Measurements from ENCODE around the gene JCAD. TPM values are rescaled to one million over a fixed set of nuclear protein-coding genes. Genes with fewer than 3 reads are reported as not detected.
"Not testable (repeated sequence)": the region's sequence is repeated elsewhere in the genome, so short reads cannot be mapped to it uniquely, and the experiment has no call there.

Gene JCAD
- total RNA-seq, 4 donors from 2014 or later: 30.0 to 65.3 (median 44.2) TPM

GRCh38 chr10:29982997-29983648 is 76.3 kb downstream of the JCAD start:
- 84 to 85% methylated on average over 2 of the region's 2 CpGs for WGBS, 2 donors
- no peaks in the 10 kb centered on the region for H3K27me3 ChIP-seq

GRCh38 chr10:29981510-29981909 is 77.9 kb downstream of the JCAD start:
- Histone ChIP-seq H3K9me3 (peaks cover 0 to 15% (median 0%) of the 10 kb centered on the region in 4 donors), H3K27me3 (no peaks in the 10 kb centered on the region), H3K27ac (no peak overlapping the region), H3K4me3 (no peak overlapping the region), H3K36me3 (no peaks in the 10 kb centered on the region), H3K4me1 (peaks cover 0 to 7% (median 0%) of the 10 kb centered on the region in 4 donors)
- no peak for DNase-seq (ENCODE audit: low spot score in 2 of 2)
- WGBS, 2 donors: 92 to 97% methylated on average over 3 of the region's 3 CpGs
- TF ChIP-seq CTCF (IDR thresholded peaks at IDR 0.05) (no peak), POLR2A (IDR thresholded peaks at IDR 0.05) (no peak), EP300 (IDR thresholded peaks at IDR 0.05) (no peak)

More at GRCh38 chr10:29982997-29983648, 76.3 kb downstream of the JCAD start:
- H3K36me3 ChIP-seq: no peaks in the 10 kb centered on the region
- DNase-seq (ENCODE audit: low spot score in 2 of 2): no peak
- peaks cover 0 to 7% (median 0%) of the 10 kb centered on the region in 4 donors for H3K4me1 ChIP-seq
- no peak overlapping the region for H3K4me3 ChIP-seq
- H3K27ac ChIP-seq: no peak overlapping the region
- TF ChIP-seq EP300 (IDR thresholded peaks at IDR 0.05) (no peak), CTCF (IDR thresholded peaks at IDR 0.05) (no peak), POLR2A (IDR thresholded peaks at IDR 0.05) (no peak)
- H3K9me3 ChIP-seq: peaks cover 0 to 15% (median 0%) of the 10 kb centered on the region in 4 donors

GRCh38 chr10:29980084-29980483 is 79.3 kb downstream of the JCAD start:
- Histone ChIP-seq H3K27me3 (no peaks in the 10 kb centered on the region), H3K4me3 (no peak overlapping the region), H3K36me3 (no peaks in the 10 kb centered on the region), H3K9me3 (peaks cover 0 to 15% (median 0%) of the 10 kb centered on the region in 4 donors), H3K27ac (no peak overlapping the region), H3K4me1 (peaks cover 0 to 7% (median 0%) of the 10 kb centered on the region in 4 donors)
- TF ChIP-seq POLR2A (IDR thresholded peaks at IDR 0.05) (no peak), CTCF (IDR thresholded peaks at IDR 0.05) (no peak), EP300 (IDR thresholded peaks at IDR 0.05) (no peak)
- DNase-seq (ENCODE audit: low spot score in 2 of 2): no peak
- WGBS, 2 donors: 81 to 92% methylated on average over 2 of the region's 2 CpGs

GRCh38 chr10:29979421-29979779 is 80.0 kb downstream of the JCAD start:
- not testable (repeated sequence) for DNase-seq (ENCODE audit: low spot score in 2 of 2); H3K4me1 ChIP-seq; H3K27ac ChIP-seq; H3K36me3 ChIP-seq; H3K4me3 ChIP-seq; H3K27me3 ChIP-seq
- peaks cover 0 to 15% (median 0%) of the 10 kb centered on the region in 4 donors for H3K9me3 ChIP-seq
- 87 to 88% methylated on average over 2 of the region's 2 CpGs for WGBS, 2 donors

GRCh38 chr10:29977171-29977570 is 82.2 kb downstream of the JCAD start:
- TF ChIP-seq CTCF (IDR thresholded peaks at IDR 0.05) (no peak), EP300 (IDR thresholded peaks at IDR 0.05) (no peak), POLR2A (IDR thresholded peaks at IDR 0.05) (no peak)
- no peak for DNase-seq (ENCODE audit: low spot score in 2 of 2)
- H3K4me1 ChIP-seq: peaks cover 0 to 7% (median 0%) of the 10 kb centered on the region in 4 donors
- 78 to 79% methylated on average over 4 of the region's 4 CpGs for WGBS, 2 donors
- H3K9me3 ChIP-seq: no peaks in the 10 kb centered on the region
- H3K27ac ChIP-seq: no peak overlapping the region
- no peaks in the 10 kb centered on the region for H3K36me3 ChIP-seq
- H3K4me3 ChIP-seq: no peak overlapping the region
- no peaks in the 10 kb centered on the region for H3K27me3 ChIP-seq
